GM12878 (cell line): ENCODE data around the gene GFI1. TPM values are rescaled to one million over a fixed set of nuclear protein-coding genes. Genes with fewer than 3 reads are reported as not detected.

Source experiments
- DPF2 ChIP-seq: fragments of 450-650 bp; IDR thresholded peaks from 2 replicates; pipeline ENCODE4 v1.6.1; 2017; ENCODE audit warnings: mild to moderate bottlenecking
- ESRRA ChIP-seq: IDR thresholded peaks from 2 replicates; pipeline ENCODE4 v1.6.1; 2012; ENCODE audit warnings: mild to moderate bottlenecking, low read length, improper control_type of control experiment
- EZH2 ChIP-seq: IDR thresholded peaks from 2 replicates; pipeline ENCODE4 v1.6.1; 2012; ENCODE audit warnings: low read depth, mild to moderate bottlenecking, control low read depth, inconsistent platforms, low read length, borderline replicate concordance; ENCODE audit not compliant: control insufficient read depth
- GABPA ChIP-seq: IDR thresholded peaks from 2 replicates; pipeline ENCODE4 v1.6.1; 2014; ENCODE audit warnings: antibody characterized with exemption, low read depth, mild to moderate bottlenecking, inconsistent platforms
- KAT2A ChIP-seq: conservative IDR thresholded peaks from 2 replicates; pipeline ENCODE4 v1.6.1; 2011; ENCODE audit warnings: low read depth, low read length; ENCODE audit not compliant: control insufficient read depth
- NR2C1 ChIP-seq: fragments of 450-650 bp; IDR thresholded peaks from 2 replicates; pipeline ENCODE4 v1.6.1; 2017; ENCODE audit warnings: antibody characterized with exemption, mild to moderate bottlenecking, moderate library complexity
- POLR2AphosphoS2 ChIP-seq: IDR thresholded peaks from 2 replicates; pipeline ENCODE4 v1.6.1; 2011; ENCODE audit warnings: low read depth, mild to moderate bottlenecking, low read length, improper control_type of control experiment, moderate library complexity
- RFX5 ChIP-seq: IDR thresholded peaks from 2 replicates; pipeline ENCODE4 v1.6.1; 2011; ENCODE audit warnings: low read depth, low read length, improper control_type of control experiment
- WRNIP1 ChIP-seq: IDR thresholded peaks from 2 replicates; pipeline ENCODE4 v1.6.1; 2011; ENCODE audit warnings: low read depth, low read length, improper control_type of control experiment, borderline replicate concordance
- YY1 ChIP-seq: IDR thresholded peaks from 2 replicates; pipeline ENCODE4 v1.6.1; 2011; ENCODE audit warnings: low read depth, mild to moderate bottlenecking, low read length
- polyA plus RNA-seq, 11 experiments: library from polyadenylated mRNA; depleted of rRNA in 4 of 11; unstranded in 6 of 11; stranded (reverse) in 5 of 11; fragments of >200 nt; fragmentation: Nextera tagmentation in 4 of 11; fragmentation: Illumina TruSeq in 1 of 11; extraction: Ambion mirVana in 4 of 11; extraction: Trizol in 1 of 11; gene quantifications; 1 replicate in 1 of 11; 2 replicates in 10 of 11; pipeline versions ENCODE4 v1.2.1 to v1.2.3, GENCODE V29; 2011 to 2016; ENCODE audit warnings: inconsistent platforms in 2 of 11, missing spikeins in 2 of 11, low read depth in 1 of 11
- total RNA-seq, 4 experiments: library from RNA; depleted of rRNA in 3 of 4; stranded (reverse); fragments of >200 nt in 3 of 4; fragmentation: Illumina TruSeq in 1 of 4; extraction: Trizol in 1 of 4; gene quantifications; 2 replicates each; pipeline versions ENCODE4 v1.2.1 to v1.2.3, GENCODE V29; 2013 to 2021
- TF ChIP-seq, protein P1 (sequence below): fragments of 450-650 bp; IDR thresholded peaks from 2 replicates; pipeline ENCODE4 v1.6.1; 2016; ENCODE audit warnings: mild to moderate bottlenecking
- TF ChIP-seq, protein P2 (sequence below): IDR thresholded peaks from 2 replicates; pipeline ENCODE4 v1.6.1; 2011; ENCODE audit warnings: borderline replicate concordance, low read depth, mild to moderate bottlenecking, moderate library complexity, low read length; ENCODE audit not compliant: insufficient read depth, poor library complexity, severe bottlenecking

GFI1 gene
- total and polyA plus RNA-seq, 10 of the 15 experiments (the other 5 are each of a cell fraction or from before 2014, with no cell fraction given): 1.8 to 18.3 (median 7.4) TPM

DNA sequence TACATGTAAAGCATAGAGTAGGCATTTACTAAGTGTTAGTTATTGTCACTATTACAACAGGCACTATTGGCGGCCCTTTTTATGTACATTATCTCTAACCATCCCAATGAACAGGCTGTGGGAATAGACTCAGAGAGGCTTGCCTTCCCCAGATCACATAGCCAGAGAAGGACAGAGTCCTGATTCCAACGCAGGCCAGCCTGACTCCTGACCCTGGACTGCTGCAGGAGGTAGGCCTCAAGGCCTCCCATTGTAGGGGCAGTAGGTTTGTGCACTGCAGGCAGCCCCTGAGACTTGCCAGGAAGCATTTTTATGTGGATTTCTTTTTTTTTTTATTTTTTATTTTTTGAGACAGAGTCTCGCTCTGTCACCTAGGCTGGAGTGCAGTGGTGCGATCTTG, 6.4 kb upstream of the GFI1 start (continued):
- TF ChIP-seq, protein P1, sequence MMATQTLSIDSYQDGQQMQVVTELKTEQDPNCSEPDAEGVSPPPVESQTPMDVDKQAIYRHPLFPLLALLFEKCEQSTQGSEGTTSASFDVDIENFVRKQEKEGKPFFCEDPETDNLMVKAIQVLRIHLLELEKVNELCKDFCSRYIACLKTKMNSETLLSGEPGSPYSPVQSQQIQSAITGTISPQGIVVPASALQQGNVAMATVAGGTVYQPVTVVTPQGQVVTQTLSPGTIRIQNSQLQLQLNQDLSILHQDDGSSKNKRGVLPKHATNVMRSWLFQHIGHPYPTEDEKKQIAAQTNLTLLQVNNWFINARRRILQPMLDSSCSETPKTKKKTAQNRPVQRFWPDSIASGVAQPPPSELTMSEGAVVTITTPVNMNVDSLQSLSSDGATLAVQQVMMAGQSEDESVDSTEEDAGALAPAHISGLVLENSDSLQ: no peak
- TF ChIP-seq ESRRA (no peak), GABPA (no peak), NR2C1 (no peak), POLR2AphosphoS2 (no peak), KAT2A (no peak), EZH2 (no peak), DPF2 (no peak), YY1 (no peak), WRNIP1 (no peak), RFX5 (no peak)
- TF ChIP-seq, protein P2, sequence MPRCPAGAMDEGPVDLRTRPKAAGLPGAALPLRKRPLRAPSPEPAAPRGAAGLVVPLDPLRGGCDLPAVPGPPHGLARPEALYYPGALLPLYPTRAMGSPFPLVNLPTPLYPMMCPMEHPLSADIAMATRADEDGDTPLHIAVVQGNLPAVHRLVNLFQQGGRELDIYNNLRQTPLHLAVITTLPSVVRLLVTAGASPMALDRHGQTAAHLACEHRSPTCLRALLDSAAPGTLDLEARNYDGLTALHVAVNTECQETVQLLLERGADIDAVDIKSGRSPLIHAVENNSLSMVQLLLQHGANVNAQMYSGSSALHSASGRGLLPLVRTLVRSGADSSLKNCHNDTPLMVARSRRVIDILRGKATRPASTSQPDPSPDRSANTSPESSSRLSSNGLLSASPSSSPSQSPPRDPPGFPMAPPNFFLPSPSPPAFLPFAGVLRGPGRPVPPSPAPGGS: no peak
- TF ChIP-seq, all 136 proteins: peak for 0
